ENCODE measurements around the gene P4HA1. TPM values are rescaled to one million over a fixed set of nuclear protein-coding genes. Genes with fewer than 3 reads are reported as not detected.

P4HA1 gene
- total RNA-seq, 1 donor from 2014 or later = 6.9 TPM

GRCh38 chr10:73084209-73084608 is 12.5 kb downstream of the P4HA1 start:
- peak overlapping the region in 1 of 2 donors; percentile 1 for H3K27ac ChIP-seq
- DNase-seq (ENCODE audit: low spot score in 2 of 2) = no peak
- H3K27me3 ChIP-seq = no peaks in the 10 kb centered on the region
- TF ChIP-seq CTCF (IDR thresholded peaks at IDR 0.05) = no peak
- H3K4me3 ChIP-seq = no peak overlapping the region
- intact Hi-C loops (cut with DNase I) = no loop called here
- peaks cover 0 to 3% of the 10 kb centered on the region in 2 donors for H3K36me3 ChIP-seq
- no peaks in the 10 kb centered on the region for H3K9me3 ChIP-seq
- H3K4me1 ChIP-seq = peaks cover 3 to 5% of the 10 kb centered on the region in 2 donors

GRCh38 chr10:73083221-73083620 is 13.4 kb downstream of the P4HA1 start:
- Histone ChIP-seq H3K27me3 (no peaks in the 10 kb centered on the region), H3K27ac (peak overlapping the region in 1 of 2 donors; percentile 46), H3K4me1 (peaks cover 3 to 5% of the 10 kb centered on the region in 2 donors), H3K9me3 (no peaks in the 10 kb centered on the region), H3K4me3 (peak overlapping the region in 1 of 2 donors; percentile 24), H3K36me3 (peaks cover 0 to 3% of the 10 kb centered on the region in 2 donors)
- no peak for DNase-seq (ENCODE audit: low spot score in 2 of 2)
- intact Hi-C loops (cut with DNase I) = no loop called here
- TF ChIP-seq CTCF (IDR thresholded peaks at IDR 0.05) = no peak

GRCh38 chr10:73079779-73080541 is 16.7 kb downstream of the P4HA1 start:
- intact Hi-C loops (cut with DNase I) = no loop called here
- Histone ChIP-seq H3K4me3 (no peak overlapping the region), H3K27me3 (no peaks in the 10 kb centered on the region), H3K4me1 (peaks cover 5 to 13% of the 10 kb centered on the region in 2 donors), H3K9me3 (no peaks in the 10 kb centered on the region), H3K27ac (no peak overlapping the region), H3K36me3 (peaks cover 0 to 3% of the 10 kb centered on the region in 2 donors)
- no peak for TF ChIP-seq CTCF (IDR thresholded peaks at IDR 0.05)
- DNase-seq (ENCODE audit: low spot score in 2 of 2) = no peak

GRCh38 chr10:73076360-73077183 is 20.1 kb downstream of the P4HA1 start:
- Histone ChIP-seq H3K27ac (peak overlapping the region; percentile 71 to 75), H3K36me3 (peaks cover 6 to 21% of the 10 kb centered on the region in 2 donors), H3K4me1 (peaks cover 0 to 10% of the 10 kb centered on the region in 2 donors), H3K9me3 (no peaks in the 10 kb centered on the region), H3K27me3 (no peaks in the 10 kb centered on the region), H3K4me3 (peak overlapping the region; percentile 41)
- peak in 1 of 2 donors; percentile 68 for DNase-seq (ENCODE audit: low spot score in 2 of 2)
- intact Hi-C loops (cut with DNase I) = no loop called here
- no peak for TF ChIP-seq CTCF (IDR thresholded peaks at IDR 0.05)

GRCh38 chr10:73075829-73076228 is 20.8 kb downstream of the P4HA1 start:
- Histone ChIP-seq H3K36me3 (peaks cover 6 to 29% of the 10 kb centered on the region in 2 donors), H3K4me1 (peaks cover 0 to 10% of the 10 kb centered on the region in 2 donors), H3K27ac (peak overlapping the region; percentile 71 to 75), H3K27me3 (no peaks in the 10 kb centered on the region), H3K9me3 (no peaks in the 10 kb centered on the region), H3K4me3 (no peak overlapping the region)
- TF ChIP-seq CTCF (IDR thresholded peaks at IDR 0.05) = no peak
- intact Hi-C loops (cut with DNase I) = no loop called here
- no peak for DNase-seq (ENCODE audit: low spot score in 2 of 2)

All from ascending aorta (tissue), 2 donors.